Natural killer cell (primary cell): ENCODE results near the gene ASAP2. TPM values are rescaled to one million over a fixed set of nuclear protein-coding genes. Genes with fewer than 3 reads are reported as not detected.

Source experiments
- ATAC-seq, 3 donors: fragments of 150-1000 bp in 2 of 3; fragments of 200-7000 bp in 1 of 3; cut with Tn5 transposase; 1 replicate in 1 of 3; 2 replicates in 2 of 3; pipeline ENCODE4 v1.10.0; 2021; ENCODE audit warnings: mild to moderate bottlenecking in 2 of 3, moderate library complexity in 2 of 3
- DNase-seq, 2 donors: peaks; one replicate each; pipeline versions ENCODE4 v3.0.0 to v3.0.0-alpha.2; 2013 to 2021; ENCODE audit warnings: mixed read lengths in 1 of 2
- H3K27ac ChIP-seq: one replicate; pipeline ENCODE4 v1.5.1; 2013; ENCODE audit warnings: mild to moderate bottlenecking, low read length
- H3K27me3 ChIP-seq: one replicate; pipeline ENCODE4 v1.6.1; 2013; ENCODE audit warnings: low read length; ENCODE audit not compliant: control insufficient read depth, insufficient read depth
- H3K36me3 ChIP-seq: one replicate; pipeline ENCODE4 v1.6.1; 2013; ENCODE audit warnings: low read length; ENCODE audit not compliant: control insufficient read depth, insufficient read depth
- H3K4me1 ChIP-seq: one replicate; pipeline ENCODE4 v1.6.1; 2013; ENCODE audit warnings: low read length; ENCODE audit not compliant: control insufficient read depth, insufficient read depth
- H3K4me3 ChIP-seq: one replicate; pipeline ENCODE4 v1.5.1; 2013; ENCODE audit warnings: low read length
- H3K9me3 ChIP-seq: one replicate; pipeline ENCODE4 v1.6.1; 2013; ENCODE audit warnings: low read length; ENCODE audit not compliant: control insufficient read depth, insufficient read depth
- H3K27ac Mint-ChIP-seq, 2 donors: one replicate each; pipeline ENCODE4 v1.8.0; 2022; ENCODE audit warnings: mild to moderate bottlenecking in 2 of 2, mixed read lengths in 2 of 2, moderate library complexity in 1 of 2
- H3K27me3 Mint-ChIP-seq, 2 donors: one replicate each; pipeline ENCODE4 v1.8.0; 2022; ENCODE audit warnings: low read depth in 2 of 2, mixed read lengths in 2 of 2
- H3K36me3 Mint-ChIP-seq: one replicate; pipeline ENCODE4 v1.8.0; 2022; ENCODE audit warnings: mixed read lengths
- H3K4me1 Mint-ChIP-seq, 2 donors: one replicate each; pipeline ENCODE4 v1.8.0; 2022; ENCODE audit warnings: mixed read lengths in 2 of 2
- H3K4me3 Mint-ChIP-seq: one replicate; pipeline ENCODE4 v1.8.0; 2022; ENCODE audit warnings: mild to moderate bottlenecking, moderate library complexity, mixed read lengths
- H3K9me3 Mint-ChIP-seq, 2 donors: one replicate each; pipeline ENCODE4 v1.8.0; 2022; ENCODE audit warnings: mixed read lengths in 2 of 2
- CTCF ChIP-seq: fragments of 200-600 bp; IDR thresholded peaks from one replicate; pipeline ENCODE4 v1.8.0; 2022; ENCODE audit warnings: antibody characterized with exemption
- WGBS: methylation state at CpG from one replicate; pipeline ENCODE4 v1.1.7; 2013; ENCODE audit warnings: missing lambda C conversion rate; ENCODE audit not compliant: insufficient coverage; 5-methylcytosine and 5-hydroxymethylcytosine counted together
- intact Hi-C: fragments of 100-400 bp; cut with micrococcal nuclease; formaldehyde crosslinking; loops from one replicate; pipeline ENCODE4 v1.14.2; 2022
- total RNA-seq, 4 donors: library from RNA; stranded (reverse); fragments of 120-200 nt in 1 of 4; gene quantifications; one replicate each; pipeline versions ENCODE4 v1.2.3 to v1.2.4, GENCODE V29; 2013 to 2022

The ASAP2 gene
- total RNA-seq, 3 donors from 2014 or later (not counting 1 experiment from before 2014, with no cell fraction given), result 0.20 to 1.8 (median 0.60) TPM

DNA sequence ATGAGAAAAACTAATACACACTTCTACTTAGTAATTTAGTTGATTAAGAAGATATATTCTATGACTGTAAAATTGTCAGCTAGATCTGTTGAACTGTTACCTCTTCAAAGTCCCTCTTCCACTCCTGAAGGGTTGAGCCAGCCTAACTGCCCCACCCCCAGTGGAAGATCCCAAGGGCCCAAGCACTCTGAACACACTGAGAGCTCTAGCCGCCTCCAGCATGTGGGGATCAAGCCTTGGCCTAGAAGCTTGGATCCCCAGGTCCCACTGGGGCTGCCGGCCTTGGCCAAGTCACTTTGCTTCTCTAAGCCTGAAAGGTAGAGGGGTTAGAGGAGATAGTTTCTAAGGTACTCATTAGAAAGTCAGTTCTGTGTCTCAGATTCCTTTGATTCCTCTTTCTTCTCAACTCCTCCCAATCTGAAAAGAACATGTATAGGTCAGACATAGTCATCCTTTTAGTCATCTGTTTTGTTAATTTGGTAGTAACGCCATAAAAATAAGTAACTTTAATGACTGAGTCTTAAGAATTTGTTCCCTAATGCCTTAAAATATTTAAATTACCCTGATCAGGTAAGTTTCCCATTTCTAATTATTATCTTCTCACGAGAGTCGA, 222.5 kb downstream of the ASAP2 start:
- H3K27ac ChIP-seq, result no peak overlapping the region
- H3K36me3 Mint-ChIP-seq, result peaks cover 24% of the 10 kb centered on the region
- 100% methylated on average over 2 of the region's 5 CpGs for WGBS
- no peak overlapping the region for H3K27ac Mint-ChIP-seq
- H3K4me1 ChIP-seq, result peaks cover 6% of the 10 kb centered on the region
- no peaks in the 10 kb centered on the region for H3K9me3 ChIP-seq
- no peak for TF ChIP-seq CTCF
- no peak for ATAC-seq
- no peaks in the 10 kb centered on the region for H3K4me1 Mint-ChIP-seq
- peaks cover 42% of the 10 kb centered on the region for H3K36me3 ChIP-seq
- H3K27me3 Mint-ChIP-seq, result no peaks in the 10 kb centered on the region
- H3K9me3 Mint-ChIP-seq, result no peaks in the 10 kb centered on the region
- intact Hi-C loops, result loop anchor here (10.0 kb wide), 2 partner anchors 46 to 126 kb away; partner anchors contain the start of genes ADAM17 and IAH1
- H3K4me3 ChIP-seq, result no peak overlapping the region
- H3K4me3 Mint-ChIP-seq, result no peak overlapping the region
- no peak for DNase-seq
- H3K27me3 ChIP-seq, result no peaks in the 10 kb centered on the region

- peaks cover 24% of the 10 kb centered on the region for H3K36me3 Mint-ChIP-seq
- TF ChIP-seq CTCF, result no peak
- no peaks in the 10 kb centered on the region for H3K9me3 ChIP-seq
- H3K4me3 ChIP-seq, result no peak overlapping the region
- no peaks in the 10 kb centered on the region for H3K9me3 Mint-ChIP-seq
- DNase-seq (no peak), ATAC-seq (no peak)
- H3K4me1 ChIP-seq, result no peaks in the 10 kb centered on the region
- H3K27me3 ChIP-seq, result no peaks in the 10 kb centered on the region
- no peak overlapping the region for H3K27ac ChIP-seq
- no peaks in the 10 kb centered on the region for H3K4me1 Mint-ChIP-seq
- no peak overlapping the region for H3K4me3 Mint-ChIP-seq
- H3K36me3 ChIP-seq, result peaks cover 52% of the 10 kb centered on the region
- intact Hi-C loops, result no loop called here
- no peaks in the 10 kb centered on the region for H3K27me3 Mint-ChIP-seq
- WGBS, result no CpG with 5 or more reads among the region's 2 CpGs
- no peak overlapping the region for H3K27ac Mint-ChIP-seq
These were observed 224.0 kb downstream of the ASAP2 start for GRCh38 chr2:9430316-9431293.

DNA sequence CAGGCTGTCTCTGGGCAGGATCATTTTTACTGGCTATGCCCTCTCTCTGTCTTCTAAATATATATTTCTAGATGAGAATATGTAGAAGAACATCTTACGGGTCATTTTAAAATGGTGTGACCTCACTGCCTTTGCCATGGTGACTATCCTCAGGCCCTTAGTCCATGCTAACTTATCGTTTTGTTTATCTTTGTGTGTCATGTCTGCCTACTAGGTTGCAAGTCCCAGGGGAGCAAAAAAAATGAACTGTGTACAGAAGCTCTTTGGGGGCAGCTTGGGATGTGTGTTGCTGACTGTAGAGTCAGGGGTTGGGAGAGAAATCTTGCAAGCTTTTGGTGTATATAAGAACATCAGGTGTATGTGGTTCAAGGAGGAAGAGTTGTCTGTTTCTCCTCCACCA, 227.9 kb downstream of the ASAP2 start:
- no peaks in the 10 kb centered on the region for H3K27me3 Mint-ChIP-seq

More for the DNA sequence above, 227.9 kb downstream of the ASAP2 start:
- no peak overlapping the region for H3K27ac ChIP-seq
- H3K9me3 ChIP-seq, result no peaks in the 10 kb centered on the region
- H3K27ac Mint-ChIP-seq, result no peak overlapping the region
- no peak overlapping the region for H3K4me3 Mint-ChIP-seq
- H3K9me3 Mint-ChIP-seq, result no peaks in the 10 kb centered on the region
- no peak for DNase-seq
- H3K27me3 ChIP-seq, result no peaks in the 10 kb centered on the region
- peaks cover 75% of the 10 kb centered on the region for H3K36me3 ChIP-seq
- no peak for TF ChIP-seq CTCF
- 92% methylated on average over 2 of the region's 2 CpGs for WGBS
- intact Hi-C loops, result no loop called here
- no peak overlapping the region for H3K4me3 ChIP-seq
- H3K4me1 ChIP-seq, result no peaks in the 10 kb centered on the region
- H3K4me1 Mint-ChIP-seq, result no peaks in the 10 kb centered on the region
- H3K36me3 Mint-ChIP-seq, result peaks cover 24% of the 10 kb centered on the region
- ATAC-seq, result no peak
